ENCODE measurements around the gene FLAD1.

The FLAD1 gene

GRCh38 chr1:154974808-154975408, 8.2 kb upstream of the FLAD1 start (continued):
- 0 out of 2 replicates have a peak, but pooled peaks have one; percentile 23 for TF ChIP-seq ZBTB17 (tag by site-specific recombination; IDR thresholded peaks at IDR 0.05)
- TF ChIP-seq ZBTB11 (tag by site-specific recombination; conservative IDR thresholded peaks at IDR 0.05; ENCODE audit: low read depth), result 0 out of 2 replicates have a peak, but pooled peaks have one; percentile 14
- TF ChIP-seq ZNF76 (tag by site-specific recombination; IDR thresholded peaks at IDR 0.05; ENCODE audit: borderline replicate concordance, low read depth), result no peak
- no peak for TF ChIP-seq ZNF530 (tag by site-specific recombination; IDR thresholded peaks at IDR 0.05; ENCODE audit: low read depth)
- TF ChIP-seq ZNF624 (tag by site-specific recombination; IDR thresholded peaks at IDR 0.05), result no peak
- TF ChIP-seq ZEB2 (tag by site-specific recombination; IDR thresholded peaks at IDR 0.05), result peak; percentile 14
- TF ChIP-seq EGR2 (tag by site-specific recombination; IDR thresholded peaks at IDR 0.05; ENCODE audit: low read depth), result no peak
- no peak for TF ChIP-seq ZNF19 (tag by site-specific recombination; IDR thresholded peaks at IDR 0.05; ENCODE audit: low read depth)
- peak; percentile 73; the same call in 1 of the 2 replicates for TF ChIP-seq ZNF600 (tag by site-specific recombination; IDR thresholded peaks at IDR 0.05)
- no peak for TF ChIP-seq ZNF488 (tag by site-specific recombination; IDR thresholded peaks at IDR 0.05)
- TF ChIP-seq TCF7L2 (IDR thresholded peaks at IDR 0.05; ENCODE audit: borderline replicate concordance, low read depth, low read length), result peak; percentile 92; the same call in 1 of the 2 replicates
- TF ChIP-seq KLF10 (tag by site-specific recombination; IDR thresholded peaks at IDR 0.05), result peak; percentile 62; the same call in 1 of the 2 replicates
- TF ChIP-seq KLF9 (tag by site-specific recombination; IDR thresholded peaks at IDR 0.05; ENCODE audit: low read depth), result peak; percentile 97
- peak; percentile 73; the same call in 1 of the 2 replicates for TF ChIP-seq WT1 (tag by site-specific recombination; IDR thresholded peaks at IDR 0.05)
- TF ChIP-seq ZNF692 (tag by site-specific recombination; IDR thresholded peaks at IDR 0.05), result no peak
- TF ChIP-seq TRIM28 (IDR thresholded peaks at IDR 0.05; ENCODE audit: borderline replicate concordance, low read length), result peak; percentile 62; the same call in 1 of the 2 replicates
- TF ChIP-seq ZNF214 (tag by site-specific recombination; IDR thresholded peaks at IDR 0.05; ENCODE audit: borderline replicate concordance), result no peak
- TF ChIP-seq BCL11B (tag by site-specific recombination; IDR thresholded peaks at IDR 0.05; ENCODE audit: low read depth), result 0 out of 2 replicates have a peak, but pooled peaks have one; percentile 13
- TF ChIP-seq ZNF639 (tag by site-specific recombination; IDR thresholded peaks at IDR 0.05), result no peak
- no peak for TF ChIP-seq GLIS2 (tag by site-specific recombination; IDR thresholded peaks at IDR 0.05)
- TF ChIP-seq ZNF398 (tag by site-specific recombination; IDR thresholded peaks at IDR 0.05), result no peak

Data from HEK293 (cell line).